NT2/D1 (cell line): ENCODE results near the gene CRY1.

Source experiments
- SUZ12 ChIP-seq: IDR thresholded peaks from 2 replicates; pipeline ENCODE4 v1.6.1; 2011; ENCODE audit not compliant: insufficient read length, insufficient read depth; ENCODE audit errors: extremely low read depth
- YY1 ChIP-seq: IDR thresholded peaks from 2 replicates; pipeline ENCODE4 v1.6.1; 2011; ENCODE audit not compliant: insufficient read length, insufficient read depth
- ZNF274 ChIP-seq: IDR thresholded peaks from 2 replicates; pipeline ENCODE4 v1.6.1; 2011; ENCODE audit warnings: mild to moderate bottlenecking, low read depth, low read length

DNA sequence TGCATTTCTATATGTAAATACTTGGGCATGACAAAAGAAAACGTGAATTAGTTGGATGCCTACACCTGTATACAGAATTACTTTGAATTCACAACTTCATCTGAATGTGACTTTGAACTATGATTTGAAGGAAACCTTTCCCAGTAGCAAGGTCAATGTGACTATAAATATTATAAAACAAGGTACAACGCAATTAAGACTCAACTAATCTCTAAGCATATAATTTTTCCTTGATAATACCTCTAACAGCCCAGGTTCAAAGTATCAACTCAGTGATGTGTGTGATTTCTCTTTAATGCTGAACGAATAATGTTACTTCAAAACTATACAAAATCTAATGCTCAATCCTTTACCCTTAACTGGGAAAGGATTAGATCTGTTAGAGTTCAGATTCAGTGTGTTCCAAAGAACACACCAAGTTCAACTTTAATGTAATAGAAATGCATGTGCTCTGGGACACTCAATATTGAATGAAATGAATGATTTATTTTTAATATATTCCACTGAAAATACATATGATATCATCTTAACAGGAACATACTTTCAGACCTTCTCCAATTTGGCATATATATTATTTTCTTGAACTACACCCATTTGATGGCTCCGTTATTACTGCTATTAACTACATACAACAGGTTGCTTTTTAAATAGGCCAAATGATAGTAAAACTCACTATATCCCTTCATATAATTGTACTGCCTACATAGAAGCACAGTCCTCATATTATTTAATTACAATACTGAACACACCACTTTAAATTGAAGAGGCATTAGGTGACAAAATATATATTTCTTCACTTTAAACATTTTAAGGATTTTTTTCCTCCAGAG, 66.3 kb downstream of the CRY1 start:
- TF ChIP-seq YY1 (no peak), ZNF274 (no peak), SUZ12 (no peak)
